ENCODE results near the gene CHD2.

DNA sequence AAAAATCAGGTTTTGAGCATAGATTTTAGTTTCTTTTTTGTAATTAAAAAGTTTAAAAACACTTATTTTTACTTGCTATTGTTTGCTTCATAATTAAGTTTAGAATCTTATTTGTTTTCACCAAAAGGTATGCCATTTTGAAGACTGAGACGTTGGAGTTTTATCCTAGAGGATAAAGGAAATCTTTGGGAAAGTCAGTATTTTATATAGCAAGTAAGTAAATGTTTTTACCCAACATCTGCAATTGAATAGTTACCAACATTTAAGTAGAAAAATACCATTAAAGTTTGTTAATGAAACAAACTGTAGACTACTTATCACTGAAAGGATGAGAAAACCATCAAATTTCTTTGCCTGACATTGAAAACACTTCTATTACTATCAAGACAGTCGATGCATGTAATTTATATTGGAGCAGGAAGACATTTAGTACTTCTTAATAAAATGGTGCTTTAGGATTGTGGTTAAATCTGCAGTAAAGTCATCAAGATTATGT lies 14.0 kb upstream of the CHD2 start:
- TF ChIP-seq TAF1 (IDR thresholded peaks at IDR 0.05; ENCODE audit: borderline replicate concordance, insufficient read depth, low read length) = no peak
- TF ChIP-seq, protein P1, sequence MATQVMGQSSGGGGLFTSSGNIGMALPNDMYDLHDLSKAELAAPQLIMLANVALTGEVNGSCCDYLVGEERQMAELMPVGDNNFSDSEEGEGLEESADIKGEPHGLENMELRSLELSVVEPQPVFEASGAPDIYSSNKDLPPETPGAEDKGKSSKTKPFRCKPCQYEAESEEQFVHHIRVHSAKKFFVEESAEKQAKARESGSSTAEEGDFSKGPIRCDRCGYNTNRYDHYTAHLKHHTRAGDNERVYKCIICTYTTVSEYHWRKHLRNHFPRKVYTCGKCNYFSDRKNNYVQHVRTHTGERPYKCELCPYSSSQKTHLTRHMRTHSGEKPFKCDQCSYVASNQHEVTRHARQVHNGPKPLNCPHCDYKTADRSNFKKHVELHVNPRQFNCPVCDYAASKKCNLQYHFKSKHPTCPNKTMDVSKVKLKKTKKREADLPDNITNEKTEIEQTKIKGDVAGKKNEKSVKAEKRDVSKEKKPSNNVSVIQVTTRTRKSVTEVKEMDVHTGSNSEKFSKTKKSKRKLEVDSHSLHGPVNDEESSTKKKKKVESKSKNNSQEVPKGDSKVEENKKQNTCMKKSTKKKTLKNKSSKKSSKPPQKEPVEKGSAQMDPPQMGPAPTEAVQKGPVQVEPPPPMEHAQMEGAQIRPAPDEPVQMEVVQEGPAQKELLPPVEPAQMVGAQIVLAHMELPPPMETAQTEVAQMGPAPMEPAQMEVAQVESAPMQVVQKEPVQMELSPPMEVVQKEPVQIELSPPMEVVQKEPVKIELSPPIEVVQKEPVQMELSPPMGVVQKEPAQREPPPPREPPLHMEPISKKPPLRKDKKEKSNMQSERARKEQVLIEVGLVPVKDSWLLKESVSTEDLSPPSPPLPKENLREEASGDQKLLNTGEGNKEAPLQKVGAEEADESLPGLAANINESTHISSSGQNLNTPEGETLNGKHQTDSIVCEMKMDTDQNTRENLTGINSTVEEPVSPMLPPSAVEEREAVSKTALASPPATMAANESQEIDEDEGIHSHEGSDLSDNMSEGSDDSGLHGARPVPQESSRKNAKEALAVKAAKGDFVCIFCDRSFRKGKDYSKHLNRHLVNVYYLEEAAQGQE (IDR thresholded peaks at IDR 0.05; ENCODE audit: insufficient read depth in 1 of 2, low read depth in 2 of 2, low read length in 2 of 2) = no peak
- no peak for TF ChIP-seq SIN3A (IDR thresholded peaks at IDR 0.05; ENCODE audit: borderline replicate concordance, insufficient read depth, low read length)
- TF ChIP-seq POLR2AphosphoS5 (IDR thresholded peaks at IDR 0.05; ENCODE audit: low read depth, low read length) = no peak

All from PFSK-1 (cell line).